ENCODE results near the gene CPAMD8.

CPAMD8 gene

DNA sequence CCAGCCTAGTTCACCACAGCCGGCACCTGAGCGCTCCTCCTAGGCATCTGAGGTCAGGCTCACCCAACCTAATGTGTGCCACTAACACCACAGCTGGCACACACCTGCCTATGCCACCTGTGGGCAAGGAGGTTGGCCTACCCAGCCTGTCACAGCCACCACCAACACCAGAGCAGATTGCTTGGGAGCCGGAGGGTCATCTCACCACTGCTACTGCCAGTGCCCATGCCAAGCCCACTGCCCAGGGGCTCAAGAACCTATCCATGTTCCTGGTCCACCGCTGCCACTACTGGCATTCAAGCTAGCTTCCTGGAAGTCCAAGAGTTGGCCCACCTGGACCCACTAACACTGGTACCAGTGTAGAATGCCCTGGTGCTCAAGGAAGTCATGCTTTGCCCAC, 95.3 kb downstream of the CPAMD8 start:
- Histone ChIP-seq H3K4me1 (ENCODE audit: control insufficient read depth in 1 of 2, insufficient read depth in 2 of 2, low read length in 2 of 2) (no peaks in the 10 kb centered on the region), H3K9ac (ENCODE audit: low read length) (no peak overlapping the region), H3K4me3 (ENCODE audit: low read depth, low read length) (no peak overlapping the region), H3K18ac (ENCODE audit: low read length) (no peak overlapping the region), H2BK120ac (ENCODE audit: insufficient read depth, low read length, poor library complexity) (no peak overlapping the region), H3K27me3 (ENCODE audit: insufficient read depth, low read length) (no peaks in the 10 kb centered on the region), H2AFZ (ENCODE audit: insufficient read depth, low read length, poor library complexity) (no peak overlapping the region), H4K8ac (ENCODE audit: low read depth, low read length) (no peak overlapping the region), H4K12ac (ENCODE audit: low read depth, low read length) (no peak overlapping the region), H3K4me2 (ENCODE audit: low read length) (no peak overlapping the region), H3K4ac (ENCODE audit: low read depth, low read length) (no peak overlapping the region), H3K79me2 (ENCODE audit: control insufficient read depth, insufficient read depth, low read length, poor library complexity) (no peaks in the 10 kb centered on the region), H3K14ac (ENCODE audit: low read length) (no peak overlapping the region), H3K36me3 (ENCODE audit: control insufficient read depth in 1 of 2, insufficient read depth in 2 of 2, low read length in 2 of 2) (no peaks in the 10 kb centered on the region), H3K9me3 (ENCODE audit: insufficient read depth, low read depth, low read length) (peaks cover 25% of the 10 kb centered on the region), H3K23ac (ENCODE audit: low read length) (no peak overlapping the region), H2BK12ac (ENCODE audit: low read length) (no peak overlapping the region), H4K91ac (ENCODE audit: low read depth, low read length) (no peak overlapping the region), H2BK5ac (ENCODE audit: low read depth, low read length, poor library complexity) (no peak overlapping the region), H2AK5ac (ENCODE audit: low read length) (no peak overlapping the region), H3K27ac (ENCODE audit: low read depth, low read length) (no peak overlapping the region), H3K79me1 (ENCODE audit: low read length) (no peaks in the 10 kb centered on the region)
- WGBS (ENCODE audit: extremely low coverage, insufficient coverage, insufficient read length): no CpG with 5 or more reads among the region's 4 CpGs
- no peak for DNase-seq

DNA sequence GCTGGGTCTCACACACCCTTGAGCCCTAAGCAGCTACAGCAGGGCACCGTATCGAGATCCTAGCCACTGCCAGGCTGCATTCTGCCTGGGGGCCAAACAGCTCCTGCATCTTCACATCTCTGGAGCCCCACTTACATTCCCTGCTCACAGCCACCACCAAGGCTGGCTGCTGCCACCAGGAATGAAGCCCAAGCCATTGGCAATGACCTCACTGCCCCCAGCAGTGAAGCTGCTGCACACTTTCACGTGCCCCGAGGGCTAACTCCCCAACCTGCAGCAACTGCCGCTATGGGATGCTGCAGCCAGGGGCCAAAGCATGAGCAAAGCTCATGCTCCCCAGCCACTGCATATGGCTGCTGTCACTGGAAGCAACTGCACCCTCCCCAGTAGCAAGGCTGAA, 95.9 kb downstream of the CPAMD8 start:
- Histone ChIP-seq H2BK12ac (ENCODE audit: low read length) (no peak overlapping the region), H2BK5ac (ENCODE audit: low read depth, low read length, poor library complexity) (no peak overlapping the region)

DNA sequence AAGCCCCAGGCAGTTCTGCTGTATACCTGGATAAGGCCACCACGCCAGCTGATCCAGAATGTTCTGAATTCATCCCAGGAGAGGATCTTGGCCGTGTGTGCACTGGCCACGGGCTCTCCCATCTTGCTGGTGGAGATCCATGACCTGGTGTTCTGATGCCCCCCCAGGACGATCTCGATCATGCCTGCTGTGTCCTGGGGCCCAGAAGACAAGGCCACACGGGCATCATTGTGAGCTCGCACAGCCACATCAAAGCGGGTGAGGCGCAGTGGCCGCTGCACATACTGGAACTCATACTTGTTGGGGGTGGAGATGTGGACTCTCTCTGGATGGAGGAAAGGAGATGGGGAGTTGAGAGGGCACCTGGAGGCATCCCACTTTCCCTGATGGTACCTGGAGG, 97.7 kb downstream of the CPAMD8 start:
- H3K9ac ChIP-seq (ENCODE audit: low read length): no peak overlapping the region
- H3K4ac ChIP-seq (ENCODE audit: low read depth, low read length): no peak overlapping the region
- no CpG with 5 or more reads among the region's 10 CpGs for WGBS (ENCODE audit: extremely low coverage, insufficient coverage, insufficient read length)
- H3K14ac ChIP-seq (ENCODE audit: low read length): no peak overlapping the region
- no peak overlapping the region for H4K91ac ChIP-seq (ENCODE audit: low read depth, low read length)
- H4K12ac ChIP-seq (ENCODE audit: low read depth, low read length): no peak overlapping the region
- H3K36me3 ChIP-seq (ENCODE audit: control insufficient read depth in 1 of 2, insufficient read depth in 2 of 2, low read length in 2 of 2): no peaks in the 10 kb centered on the region
- H3K4me3 ChIP-seq (ENCODE audit: low read depth, low read length): no peak overlapping the region
- H2AK5ac ChIP-seq (ENCODE audit: low read length): no peak overlapping the region
- no peak overlapping the region for H3K4me2 ChIP-seq (ENCODE audit: low read length)
- H3K23ac ChIP-seq (ENCODE audit: low read length): no peak overlapping the region
- H3K9me3 ChIP-seq (ENCODE audit: insufficient read depth, low read depth, low read length): peaks cover 29% of the 10 kb centered on the region
- no peaks in the 10 kb centered on the region for H3K79me2 ChIP-seq (ENCODE audit: control insufficient read depth, insufficient read depth, low read length, poor library complexity)
- H3K27me3 ChIP-seq (ENCODE audit: insufficient read depth, low read length): no peaks in the 10 kb centered on the region
- no peak overlapping the region for H3K27ac ChIP-seq (ENCODE audit: low read depth, low read length)
- no peak overlapping the region for H2BK120ac ChIP-seq (ENCODE audit: insufficient read depth, low read length, poor library complexity)
- no peak for DNase-seq
- H2BK5ac ChIP-seq (ENCODE audit: low read depth, low read length, poor library complexity): no peak overlapping the region
- no peak overlapping the region for H3K18ac ChIP-seq (ENCODE audit: low read length)
- no peak overlapping the region for H2BK12ac ChIP-seq (ENCODE audit: low read length)
- H3K4me1 ChIP-seq (ENCODE audit: control insufficient read depth in 1 of 2, insufficient read depth in 2 of 2, low read length in 2 of 2): no peaks in the 10 kb centered on the region
- no peak overlapping the region for H2AFZ ChIP-seq (ENCODE audit: insufficient read depth, low read length, poor library complexity)
- no peaks in the 10 kb centered on the region for H3K79me1 ChIP-seq (ENCODE audit: low read length)
- H4K8ac ChIP-seq (ENCODE audit: low read depth, low read length): no peak overlapping the region

More for the DNA sequence above, 95.9 kb downstream of the CPAMD8 start:
- Histone ChIP-seq H2BK120ac (ENCODE audit: insufficient read depth, low read length, poor library complexity) (no peak overlapping the region), H3K36me3 (ENCODE audit: control insufficient read depth in 1 of 2, insufficient read depth in 2 of 2, low read length in 2 of 2) (no peaks in the 10 kb centered on the region), H3K79me1 (ENCODE audit: low read length) (no peaks in the 10 kb centered on the region), H3K79me2 (ENCODE audit: control insufficient read depth, insufficient read depth, low read length, poor library complexity) (no peaks in the 10 kb centered on the region), H3K27ac (ENCODE audit: low read depth, low read length) (no peak overlapping the region), H3K4me1 (ENCODE audit: control insufficient read depth in 1 of 2, insufficient read depth in 2 of 2, low read length in 2 of 2) (no peaks in the 10 kb centered on the region), H2AFZ (ENCODE audit: insufficient read depth, low read length, poor library complexity) (no peak overlapping the region), H3K23ac (ENCODE audit: low read length) (no peak overlapping the region), H4K8ac (ENCODE audit: low read depth, low read length) (no peak overlapping the region), H3K27me3 (ENCODE audit: insufficient read depth, low read length) (no peaks in the 10 kb centered on the region), H3K18ac (ENCODE audit: low read length) (no peak overlapping the region), H4K12ac (ENCODE audit: low read depth, low read length) (no peak overlapping the region), H3K4me2 (ENCODE audit: low read length) (no peak overlapping the region), H3K14ac (ENCODE audit: low read length) (no peak overlapping the region), H3K4me3 (ENCODE audit: low read depth, low read length) (no peak overlapping the region), H3K4ac (ENCODE audit: low read depth, low read length) (no peak overlapping the region), H2AK5ac (ENCODE audit: low read length) (no peak overlapping the region), H3K9me3 (ENCODE audit: insufficient read depth, low read depth, low read length) (peaks cover 24% of the 10 kb centered on the region), H3K9ac (ENCODE audit: low read length) (no peak overlapping the region), H4K91ac (ENCODE audit: low read depth, low read length) (no peak overlapping the region)
- no peak for DNase-seq
- WGBS (ENCODE audit: extremely low coverage, insufficient coverage, insufficient read length): no CpG with 5 or more reads among the region's 5 CpGs

DNA sequence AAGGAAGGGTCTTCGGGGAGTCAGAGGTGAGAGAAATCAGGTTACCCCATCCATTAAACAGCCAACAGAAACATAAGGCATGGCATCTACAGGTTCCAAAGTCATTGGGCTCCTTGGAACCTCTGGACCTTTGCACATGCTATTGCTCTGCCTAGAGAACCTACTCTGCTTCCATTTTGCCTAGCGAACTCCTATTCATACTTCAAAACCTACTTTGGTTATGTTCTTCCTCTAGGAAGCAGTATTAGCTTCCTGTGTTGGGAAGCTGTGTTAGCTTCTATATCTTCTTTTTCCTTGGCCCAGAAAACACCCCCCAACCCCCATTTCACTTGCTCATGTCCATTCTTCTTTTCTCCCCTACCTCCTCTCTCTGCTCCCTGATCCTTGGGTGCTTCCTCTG, 98.3 kb downstream of the CPAMD8 start:
- H3K14ac ChIP-seq (ENCODE audit: low read length): no peak overlapping the region
- H3K36me3 ChIP-seq (ENCODE audit: control insufficient read depth in 1 of 2, insufficient read depth in 2 of 2, low read length in 2 of 2): no peaks in the 10 kb centered on the region
- H3K4me2 ChIP-seq (ENCODE audit: low read length): no peak overlapping the region
- H2BK12ac ChIP-seq (ENCODE audit: low read length): no peak overlapping the region
- DNase-seq: no peak
- H3K23ac ChIP-seq (ENCODE audit: low read length): no peak overlapping the region
- no peak overlapping the region for H2AK5ac ChIP-seq (ENCODE audit: low read length)
- H3K4ac ChIP-seq (ENCODE audit: low read depth, low read length): no peak overlapping the region
- no peak overlapping the region for H3K9ac ChIP-seq (ENCODE audit: low read length)
- H2BK5ac ChIP-seq (ENCODE audit: low read depth, low read length, poor library complexity): no peak overlapping the region
- H3K79me2 ChIP-seq (ENCODE audit: control insufficient read depth, insufficient read depth, low read length, poor library complexity): no peaks in the 10 kb centered on the region
- H3K18ac ChIP-seq (ENCODE audit: low read length): no peak overlapping the region
- H4K91ac ChIP-seq (ENCODE audit: low read depth, low read length): no peak overlapping the region
- no peak overlapping the region for H2AFZ ChIP-seq (ENCODE audit: insufficient read depth, low read length, poor library complexity)
- no peaks in the 10 kb centered on the region for H3K27me3 ChIP-seq (ENCODE audit: insufficient read depth, low read length)
- H2BK120ac ChIP-seq (ENCODE audit: insufficient read depth, low read length, poor library complexity): no peak overlapping the region
- no peaks in the 10 kb centered on the region for H3K4me1 ChIP-seq (ENCODE audit: control insufficient read depth in 1 of 2, insufficient read depth in 2 of 2, low read length in 2 of 2)
- H4K8ac ChIP-seq (ENCODE audit: low read depth, low read length): no peak overlapping the region
- H3K4me3 ChIP-seq (ENCODE audit: low read depth, low read length): no peak overlapping the region
- no CpG with 5 or more reads among the region's 2 CpGs for WGBS (ENCODE audit: extremely low coverage, insufficient coverage, insufficient read length)
- H3K79me1 ChIP-seq (ENCODE audit: low read length): no peaks in the 10 kb centered on the region
- H4K12ac ChIP-seq (ENCODE audit: low read depth, low read length): no peak overlapping the region
- peaks cover 29% of the 10 kb centered on the region for H3K9me3 ChIP-seq (ENCODE audit: insufficient read depth, low read depth, low read length)
- no peak overlapping the region for H3K27ac ChIP-seq (ENCODE audit: low read depth, low read length)
